ENCODE data around the gene GRIA4. TPM values are rescaled to one million over a fixed set of nuclear protein-coding genes. Genes with fewer than 3 reads are reported as not detected.

GRIA4 gene
- total RNA-seq, 1 donor from 2014 or later = not detected

- Histone ChIP-seq H3K27ac (replicated peaks) (no peak overlapping the region), H3K9me3 (replicated peaks) (no peaks in the 10 kb centered on the region), H3K27me3 (ENCODE audit: low read depth) (peaks cover 14% of the 10 kb centered on the region), H3K4me3 (no peak overlapping the region), H3K4me1 (no peaks in the 10 kb centered on the region), H3K36me3 (no peaks in the 10 kb centered on the region)
- TF ChIP-seq CTCF (IDR thresholded peaks at IDR 0.05; ENCODE audit: borderline replicate concordance) = no peak
- intact Hi-C loops (cut with micrococcal nuclease) = no loop called here
- DNase-seq = no peak
Measured at GRCh38 chr11:105618343-105618955, 8.6 kb downstream of the GRIA4 start.

GRCh38 chr11:105619556-105619955, 9.7 kb downstream of the GRIA4 start:
- H3K36me3 ChIP-seq = no peaks in the 10 kb centered on the region
- no peak overlapping the region for H3K4me3 ChIP-seq

GRCh38 chr11:105622016-105622415, 12.1 kb downstream of the GRIA4 start:
- Histone ChIP-seq H3K9me3 (replicated peaks) (no peaks in the 10 kb centered on the region), H3K27ac (replicated peaks) (no peak overlapping the region), H3K4me3 (no peak overlapping the region), H3K36me3 (no peaks in the 10 kb centered on the region), H3K27me3 (ENCODE audit: low read depth) (no peaks in the 10 kb centered on the region), H3K4me1 (no peaks in the 10 kb centered on the region)
- intact Hi-C loops (cut with micrococcal nuclease) = no loop called here
- DNase-seq = no peak
- TF ChIP-seq CTCF (IDR thresholded peaks at IDR 0.05; ENCODE audit: borderline replicate concordance) = no peak

More at GRCh38 chr11:105619556-105619955, 9.7 kb downstream of the GRIA4 start:
- H3K4me1 ChIP-seq = no peaks in the 10 kb centered on the region
- H3K27ac ChIP-seq (replicated peaks) = no peak overlapping the region
- H3K27me3 ChIP-seq (ENCODE audit: low read depth) = peaks cover 6% of the 10 kb centered on the region
- no peak for DNase-seq
- no peak for TF ChIP-seq CTCF (IDR thresholded peaks at IDR 0.05; ENCODE audit: borderline replicate concordance)
- intact Hi-C loops (cut with micrococcal nuclease) = no loop called here
- no peaks in the 10 kb centered on the region for H3K9me3 ChIP-seq (replicated peaks)

GRCh38 chr11:105632316-105632715, 22.4 kb downstream of the GRIA4 start:
- Histone ChIP-seq H3K9me3 (replicated peaks) (no peaks in the 10 kb centered on the region), H3K27me3 (ENCODE audit: low read depth) (no peaks in the 10 kb centered on the region), H3K4me3 (no peak overlapping the region), H3K27ac (replicated peaks) (no peak overlapping the region), H3K36me3 (no peaks in the 10 kb centered on the region), H3K4me1 (no peaks in the 10 kb centered on the region)
- no peak for DNase-seq
- no peak for TF ChIP-seq CTCF (IDR thresholded peaks at IDR 0.05; ENCODE audit: borderline replicate concordance)
- intact Hi-C loops (cut with micrococcal nuclease) = no loop called here

GRCh38 chr11:105635466-105635865, 25.6 kb downstream of the GRIA4 start:
- Histone ChIP-seq H3K9me3 (replicated peaks) (no peaks in the 10 kb centered on the region), H3K4me1 (no peaks in the 10 kb centered on the region), H3K4me3 (no peak overlapping the region), H3K27me3 (ENCODE audit: low read depth) (no peaks in the 10 kb centered on the region), H3K27ac (replicated peaks) (no peak overlapping the region), H3K36me3 (no peaks in the 10 kb centered on the region)
- no peak for DNase-seq
- intact Hi-C loops (cut with micrococcal nuclease) = no loop called here
- TF ChIP-seq CTCF (IDR thresholded peaks at IDR 0.05; ENCODE audit: borderline replicate concordance) = no peak

All from left ventricle myocardium inferior (tissue), 1 donor.